Right lobe of liver (tissue), 6 donors: Measurements from ENCODE around the gene RRP8. TPM values are rescaled to one million over a fixed set of nuclear protein-coding genes. Genes with fewer than 3 reads are reported as not detected.

ENCODE experiments used
- ATAC-seq, 4 donors: fragments of 200-7000 bp; cut with Tn5 transposase; one replicate each; pipeline ENCODE4 v1.9.1; 2020; ENCODE audit warnings: mild to moderate bottlenecking in 4 of 4, moderate library complexity in 4 of 4
- DNase-seq, 3 donors: peaks; one replicate each; pipeline ENCODE4 v3.0.0-alpha.2; 2020
- H3K27ac ChIP-seq, 3 donors: fragments of 200-600 bp; one replicate each; pipeline ENCODE4 v1.8.0; 2022
- H3K27me3 ChIP-seq, 2 donors: fragments of 200-600 bp; one replicate each; pipeline ENCODE4 v1.8.0; 2022
- H3K36me3 ChIP-seq, 4 donors: fragments of 200-600 bp; sonication (generic) in 1 of 4; one replicate each; pipeline versions ENCODE4 v1.5.1 to v1.8.0; 2017 to 2022; ENCODE audit warnings: control low read depth in 1 of 4
- H3K4me1 ChIP-seq, 4 donors: fragments of 200-600 bp; sonication (generic) in 1 of 4; one replicate each; pipeline versions ENCODE4 v1.5.1 to v1.8.0; 2017 to 2022; ENCODE audit warnings: control low read depth in 1 of 4
- H3K4me3 ChIP-seq, 3 donors: fragments of 200-600 bp; one replicate each; pipeline ENCODE4 v1.8.0; 2022
- H3K9me3 ChIP-seq, 4 donors: fragments of 200-600 bp; sonication (generic) in 1 of 4; one replicate each; pipeline versions ENCODE4 v1.5.1 to v1.8.0; 2017 to 2022; ENCODE audit warnings: control low read depth in 1 of 4
- POLR2A ChIP-seq: fragments of 450-650 bp; IDR thresholded peaks from one replicate; pipeline ENCODE4 v1.6.1; 2017; ENCODE audit warnings: antibody characterized with exemption, mild to moderate bottlenecking
- WGBS: methylation state at CpG from one replicate; pipeline ENCODE4 v1.1.6; 2018; ENCODE audit warnings: low coverage, low lambda C conversion rate; ENCODE audit not compliant: insufficient coverage; ENCODE audit errors: missing lambda C conversion rate; 5-methylcytosine and 5-hydroxymethylcytosine counted together
- intact Hi-C, 2 donors: fragments of 100-400 bp; cut with DNase I; formaldehyde crosslinking; loops; one replicate each; pipeline versions ENCODE4 v1.11.2 to v1.14.1; 2022
- total RNA-seq, 6 experiments: library from RNA; depleted of rRNA in 2 of 6; stranded (reverse); fragments of >200 nt in 2 of 6; fragmentation: NEBNext Ultra II Directional in 3 of 6; extraction: Animal tissue kit (Norgen Biotek cat#: 25700) in 3 of 6; gene quantifications; one replicate each; pipeline versions ENCODE4 v1.1.0 to v1.2.4, GENCODE V29; 2016 to 2023
- TF ChIP-seq, protein P1 (sequence below), 4 donors: fragments of 200-600 bp in 3 of 4; fragments of 450-650 bp in 1 of 4; IDR thresholded peaks; one replicate each; pipeline versions ENCODE4 v1.5.1 to v1.8.0; 2016 to 2022; ENCODE audit warnings: antibody characterized with exemption in 4 of 4, mild to moderate bottlenecking in 2 of 4
- donor health status: DM: no; HTN: yes; CAD: no.
- donor health status: DM: no; HTN: no; CAD: no.
- donor health status: DM: no; HTN: no; CAD: no.
- donor health status: DM: no; HTN: yes; CAD: no.
- donor health status: DM: no; HTN: yes; CAD: no.

The RRP8 gene
- total RNA-seq, 6 experiments from 2014 or later = 11.3 to 17.1 (median 14.2) TPM

DNA sequence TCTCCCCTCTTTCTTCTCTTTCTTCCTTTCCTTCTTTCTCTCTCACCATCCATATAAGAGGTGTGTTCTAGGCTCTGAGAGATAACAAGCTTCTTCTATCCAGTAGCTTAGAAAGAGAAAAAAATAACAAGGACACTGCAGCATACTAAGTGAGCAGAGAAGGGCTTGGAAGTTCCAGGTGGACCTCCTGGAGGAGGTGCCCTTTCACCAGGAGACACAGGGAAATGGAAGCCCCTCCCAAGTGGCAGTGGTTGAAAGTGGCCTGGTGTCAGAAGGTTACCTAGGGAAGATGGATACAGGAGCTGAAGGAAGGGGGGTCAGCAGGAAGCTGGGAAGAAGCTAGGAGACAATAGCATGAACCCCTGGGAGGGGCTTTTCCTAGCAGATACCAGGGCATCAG lies 46.7 kb upstream of the RRP8 start:
- Histone ChIP-seq H3K27ac (no peak overlapping the region), H3K27me3 (no peaks in the 10 kb centered on the region), H3K4me1 (no peaks in the 10 kb centered on the region), H3K9me3 (no peaks in the 10 kb centered on the region), H3K36me3 (no peaks in the 10 kb centered on the region), H3K4me3 (no peak overlapping the region)
- DNase-seq (no peak), ATAC-seq (no peak)
- intact Hi-C loops = no loop called here
- TF ChIP-seq, protein P1, sequence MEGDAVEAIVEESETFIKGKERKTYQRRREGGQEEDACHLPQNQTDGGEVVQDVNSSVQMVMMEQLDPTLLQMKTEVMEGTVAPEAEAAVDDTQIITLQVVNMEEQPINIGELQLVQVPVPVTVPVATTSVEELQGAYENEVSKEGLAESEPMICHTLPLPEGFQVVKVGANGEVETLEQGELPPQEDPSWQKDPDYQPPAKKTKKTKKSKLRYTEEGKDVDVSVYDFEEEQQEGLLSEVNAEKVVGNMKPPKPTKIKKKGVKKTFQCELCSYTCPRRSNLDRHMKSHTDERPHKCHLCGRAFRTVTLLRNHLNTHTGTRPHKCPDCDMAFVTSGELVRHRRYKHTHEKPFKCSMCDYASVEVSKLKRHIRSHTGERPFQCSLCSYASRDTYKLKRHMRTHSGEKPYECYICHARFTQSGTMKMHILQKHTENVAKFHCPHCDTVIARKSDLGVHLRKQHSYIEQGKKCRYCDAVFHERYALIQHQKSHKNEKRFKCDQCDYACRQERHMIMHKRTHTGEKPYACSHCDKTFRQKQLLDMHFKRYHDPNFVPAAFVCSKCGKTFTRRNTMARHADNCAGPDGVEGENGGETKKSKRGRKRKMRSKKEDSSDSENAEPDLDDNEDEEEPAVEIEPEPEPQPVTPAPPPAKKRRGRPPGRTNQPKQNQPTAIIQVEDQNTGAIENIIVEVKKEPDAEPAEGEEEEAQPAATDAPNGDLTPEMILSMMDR (IDR thresholded peaks at IDR 0.05) = no peak
- TF ChIP-seq POLR2A = no peak

DNA sequence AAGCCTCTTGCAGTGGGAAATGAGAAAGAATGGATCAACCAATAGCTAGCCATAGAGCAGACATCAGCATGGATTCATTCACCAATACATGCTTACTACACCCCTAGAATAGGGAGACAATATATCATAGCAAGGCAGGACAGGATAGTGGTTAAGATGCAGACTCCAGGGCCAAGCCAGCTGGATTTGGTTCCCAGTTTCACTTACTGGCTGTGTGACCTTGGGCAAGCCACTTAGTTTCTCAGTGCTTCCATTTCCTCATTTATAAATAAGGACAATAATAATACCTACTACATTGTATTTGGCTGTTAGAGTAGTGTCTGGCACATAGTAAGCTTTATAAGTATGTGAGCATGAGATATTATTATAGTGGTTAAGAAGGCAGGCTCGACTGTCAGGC lies 45.1 kb upstream of the RRP8 start:
- ATAC-seq = peak in 2 of 4 donors; percentile 9 to 28
- Histone ChIP-seq H3K9me3 (no peaks in the 10 kb centered on the region), H3K4me1 (no peaks in the 10 kb centered on the region), H3K27me3 (no peaks in the 10 kb centered on the region), H3K4me3 (no peak overlapping the region), H3K27ac (no peak overlapping the region), H3K36me3 (no peaks in the 10 kb centered on the region)
- 43% methylated on average over 1 of the region's 1 CpG for WGBS
- DNase-seq = no peak
- no peak for TF ChIP-seq POLR2A
- TF ChIP-seq, protein P1 (IDR thresholded peaks at IDR 0.05) = no peak
- intact Hi-C loops = no loop called here

DNA sequence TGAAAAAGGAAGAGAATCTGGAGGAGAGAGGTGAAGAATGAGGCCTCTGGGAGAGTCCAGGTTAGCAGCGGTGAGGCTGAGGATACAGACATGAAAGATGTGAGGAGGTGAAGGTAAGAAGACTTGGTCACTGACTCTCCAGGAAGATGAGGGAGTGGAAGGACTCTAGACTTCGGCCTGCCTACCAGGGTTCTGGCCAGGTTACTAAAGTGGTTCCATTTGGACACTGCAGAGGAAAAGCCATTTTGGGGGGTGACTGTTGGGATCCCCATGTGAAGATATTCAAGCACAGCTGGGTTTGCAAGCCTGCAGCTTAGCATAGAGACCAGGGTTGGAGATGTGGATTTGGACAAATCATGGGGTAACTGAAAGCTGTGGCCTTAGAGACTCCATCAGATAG lies 44.4 kb upstream of the RRP8 start:
- DNase-seq (no peak), ATAC-seq (no peak)
- Histone ChIP-seq H3K4me1 (no peaks in the 10 kb centered on the region), H3K9me3 (no peaks in the 10 kb centered on the region), H3K4me3 (no peak overlapping the region), H3K36me3 (no peaks in the 10 kb centered on the region), H3K27me3 (no peaks in the 10 kb centered on the region), H3K27ac (peak overlapping the region in 2 of 3 donors; percentile 36 to 49)
- intact Hi-C loops = no loop called here
- no peak for TF ChIP-seq POLR2A
- TF ChIP-seq, protein P1 (IDR thresholded peaks at IDR 0.05) = no peak
- WGBS = 94% methylated on average over 2 of the region's 2 CpGs

DNA sequence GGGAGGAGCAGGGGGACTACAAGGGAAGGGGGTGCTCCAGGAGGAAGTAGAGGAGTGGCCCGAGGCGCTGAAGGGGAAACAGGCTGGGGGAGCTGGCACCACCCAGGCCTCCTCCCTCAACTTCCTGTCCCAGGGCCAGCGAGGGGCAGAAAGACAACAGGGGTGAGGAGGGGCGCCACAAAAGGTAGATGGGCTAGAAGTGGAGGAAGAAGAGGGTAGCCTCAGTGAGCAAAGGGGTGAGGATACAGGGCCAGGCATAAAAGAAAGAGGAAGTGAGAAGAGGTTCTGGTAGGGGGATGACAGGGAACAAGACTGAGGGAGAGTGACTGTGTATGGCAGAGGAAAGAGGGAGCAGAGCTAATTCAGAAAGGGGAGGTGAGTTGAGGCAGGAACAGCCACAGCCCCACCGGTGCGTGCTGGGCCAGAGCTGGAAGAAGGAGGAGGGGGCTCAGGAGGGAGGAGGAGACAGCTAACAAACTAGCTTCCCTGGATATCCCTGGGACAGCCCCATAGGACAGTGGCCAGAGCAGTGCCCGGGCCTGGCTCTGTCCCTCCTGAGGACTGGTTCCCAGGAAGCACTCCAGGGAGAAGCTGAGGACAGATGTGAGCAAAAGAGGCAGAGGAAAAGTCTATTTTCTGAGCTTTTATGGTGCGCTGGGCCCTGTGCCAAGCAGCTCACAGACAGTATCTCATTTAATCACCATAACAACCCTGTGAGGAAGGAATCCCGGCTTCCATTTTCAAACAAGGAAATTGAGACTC lies 43.7 kb upstream of the RRP8 start:
- H3K4me1 ChIP-seq = no peaks in the 10 kb centered on the region
- DNase-seq = peak in 1 of 3 donors; percentile 59
- H3K27me3 ChIP-seq = no peaks in the 10 kb centered on the region
- H3K9me3 ChIP-seq = no peaks in the 10 kb centered on the region
- ATAC-seq = peak; percentile 44 to 54 (median 48)
- H3K36me3 ChIP-seq = no peaks in the 10 kb centered on the region
- 19% methylated on average over 7 of the region's 9 CpGs for whole genome bisulfite sequencing
- H3K4me3 ChIP-seq = no peak overlapping the region
- TF ChIP-seq, protein P1 (IDR thresholded peaks at IDR 0.05) = no peak
- no peak for TF ChIP-seq POLR2A
- intact Hi-C loops = no loop called here
- H3K27ac ChIP-seq = peak overlapping the region; percentile 36 to 69 (median 49)

DNA sequence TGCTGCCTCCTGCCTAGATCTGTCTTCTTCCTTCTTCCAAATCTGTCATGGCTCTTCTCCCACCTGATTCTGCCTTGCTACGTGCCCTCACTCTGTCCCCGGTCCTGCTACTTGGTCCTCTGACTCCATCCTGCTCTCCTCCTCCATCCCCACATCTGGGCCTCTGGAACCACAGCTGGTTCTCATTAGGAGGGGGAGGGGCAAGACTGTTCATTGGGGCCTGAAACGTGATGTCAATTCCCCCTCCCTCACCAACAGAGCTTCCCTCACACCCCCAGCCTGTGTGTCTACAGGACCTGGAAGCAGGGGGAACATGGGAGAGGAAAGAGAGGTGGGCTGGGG lies 43.1 kb upstream of the RRP8 start:
- DNase-seq (no peak), ATAC-seq (peak in 1 of 4 donors; percentile 6)
- peak overlapping the region in 2 of 3 donors; percentile 49 to 69 for H3K27ac ChIP-seq
- no peaks in the 10 kb centered on the region for H3K9me3 ChIP-seq
- no peak overlapping the region for H3K4me3 ChIP-seq
- H3K36me3 ChIP-seq = no peaks in the 10 kb centered on the region
- intact Hi-C loops = no loop called here
- 52% methylated on average over 3 of the region's 3 CpGs for WGBS
- H3K27me3 ChIP-seq = no peaks in the 10 kb centered on the region
- no peaks in the 10 kb centered on the region for H3K4me1 ChIP-seq
- TF ChIP-seq, protein P1 (IDR thresholded peaks at IDR 0.05) = no peak
- no peak for TF ChIP-seq POLR2A
